Prostate gland (tissue), 2 donors: ENCODE results near the gene SMU1.

Source experiments
- CTCF ChIP-seq, 4 experiments: fragments of 200-600 bp in 2 of 4; fragments of 450-650 bp in 2 of 4; sonication (generic) in 2 of 4; IDR thresholded peaks; 1 replicate in 3 of 4; 2 replicates in 1 of 4; pipeline ENCODE4 v1.5.1; 2016 to 2019; ENCODE audit warnings: antibody characterized with exemption in 4 of 4, mild to moderate bottlenecking in 2 of 4, moderate library complexity in 2 of 4
- POLR2A ChIP-seq: fragments of 450-650 bp; IDR thresholded peaks from one replicate; pipeline ENCODE4 v1.6.1; 2016; ENCODE audit warnings: antibody characterized with exemption, mild to moderate bottlenecking
- POLR2AphosphoS5 ChIP-seq: sonication (generic); formaldehyde crosslinking; IDR thresholded peaks from one replicate; pipeline ENCODE4 v1.6.1; 2017; ENCODE audit warnings: antibody characterized with exemption

GRCh38 chr9:33099754-33100153, 23.3 kb upstream of the SMU1 start:
- no peak for TF ChIP-seq CTCF (IDR thresholded peaks at IDR 0.05)
- no peak for TF ChIP-seq POLR2A
- no peak for TF ChIP-seq POLR2AphosphoS5
